Stimulated activated CD4-positive, alpha-beta T cell treated with anti-CD3 and anti-CD28 coated beads, Interleukin-4, amount 100 ng/mL, for 24 hours (primary cell): ENCODE measurements around the gene P2RY14.
A peak's percentile ranks its signal among the peaks of the same experiment; 100 is the strongest.

Source experiments
- DNase-seq: peaks from one replicate; pipeline ENCODE4 v3.0.0-alpha.2; 2020

The P2RY14 gene

DNA sequence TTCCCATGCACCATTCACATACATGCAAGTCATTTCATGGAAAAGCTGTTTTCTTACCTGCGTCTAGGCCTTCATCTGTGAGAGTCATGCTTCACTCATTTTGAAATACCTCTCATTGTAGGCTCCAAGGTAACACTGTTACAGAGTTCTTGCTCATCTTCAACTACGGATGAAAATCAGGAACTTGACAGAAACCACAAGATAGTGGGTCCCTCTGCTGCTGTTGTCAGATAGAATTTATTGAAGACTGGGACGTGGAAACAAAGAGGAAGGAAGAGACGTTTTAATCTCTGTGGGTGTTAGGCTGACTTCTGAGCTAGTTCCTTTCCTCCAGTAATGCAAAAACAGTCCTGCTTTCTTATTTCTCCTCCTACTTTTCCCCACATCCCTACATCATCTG lies at the start of gene P2RY14:
Gene P2RY14 (minus strand): TSS at position 313 of the 400 bp plus-strand sequence. CDS start 64,226 bp downstream, outside the sequence.
- no peak for DNase-seq

DNA sequence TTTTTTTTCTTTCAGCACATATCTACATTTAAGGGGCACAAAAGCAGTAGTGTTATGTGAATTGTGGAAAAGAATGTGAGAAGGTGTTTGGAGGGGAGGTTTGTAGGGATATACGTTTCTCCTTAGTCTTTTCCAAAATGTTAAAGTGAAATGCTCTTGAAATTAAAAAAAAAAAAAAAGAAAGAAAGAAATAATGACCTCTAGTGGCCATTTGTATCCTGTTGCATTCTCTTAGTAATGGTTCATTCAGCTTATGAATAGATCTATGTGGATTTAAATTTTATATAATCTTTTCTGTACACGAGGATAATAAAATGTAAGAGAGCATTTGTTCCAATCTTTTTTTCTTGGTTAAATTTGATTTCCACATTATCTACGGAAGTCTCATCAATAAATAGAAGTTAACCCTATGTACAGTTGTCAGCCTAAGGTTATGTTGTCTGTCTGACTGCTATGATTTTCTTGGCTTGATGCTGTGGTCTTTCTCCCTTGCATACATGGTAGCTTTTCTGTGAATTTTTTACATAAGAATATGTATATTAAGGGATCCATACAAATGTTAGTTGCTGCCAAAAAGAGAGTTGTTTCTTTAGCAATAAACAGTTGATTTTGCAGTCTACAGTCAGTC lies 49.3 kb upstream of the P2RY14 start:
- DNase-seq: no peak

DNA sequence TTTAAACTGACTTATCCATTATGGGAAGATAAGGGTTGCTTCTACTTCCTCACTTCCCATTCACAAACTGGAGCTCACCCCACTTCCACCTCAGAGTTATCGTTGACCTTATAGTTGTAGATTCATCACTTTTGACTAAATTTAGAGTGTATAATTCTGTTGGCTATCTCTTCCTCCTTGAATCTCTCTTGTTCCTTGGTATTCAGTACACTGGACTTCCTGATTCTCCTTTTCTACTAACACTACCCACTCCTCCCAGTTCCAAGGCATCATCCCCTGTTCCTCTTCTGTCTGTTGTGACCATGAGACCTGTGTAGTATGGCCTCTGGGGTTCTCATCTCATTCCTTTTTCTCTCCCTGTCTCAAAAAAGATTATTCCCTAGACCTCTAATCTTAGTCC lies 44.2 kb upstream of the P2RY14 start:
- no peak for DNase-seq

DNA sequence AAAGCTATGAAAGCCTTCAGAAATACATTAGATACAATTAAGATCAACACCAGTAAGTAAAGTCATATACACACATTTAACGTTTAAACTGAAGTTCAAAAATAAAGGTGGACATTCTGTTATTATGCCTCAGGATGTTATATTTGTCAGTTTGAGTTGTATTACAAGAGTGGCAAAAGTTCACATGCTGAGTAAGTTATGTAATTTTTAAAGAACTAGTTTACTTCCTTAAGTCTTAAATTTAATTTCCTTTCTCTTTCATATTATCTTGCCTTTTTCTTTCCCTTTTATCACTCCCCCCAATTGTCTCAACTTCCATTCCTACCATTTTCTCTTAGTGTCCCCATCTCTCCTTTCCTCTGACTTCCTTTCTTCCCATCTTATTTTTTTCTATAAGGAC lies 43.2 kb upstream of the P2RY14 start:
- DNase-seq: no peak

DNA sequence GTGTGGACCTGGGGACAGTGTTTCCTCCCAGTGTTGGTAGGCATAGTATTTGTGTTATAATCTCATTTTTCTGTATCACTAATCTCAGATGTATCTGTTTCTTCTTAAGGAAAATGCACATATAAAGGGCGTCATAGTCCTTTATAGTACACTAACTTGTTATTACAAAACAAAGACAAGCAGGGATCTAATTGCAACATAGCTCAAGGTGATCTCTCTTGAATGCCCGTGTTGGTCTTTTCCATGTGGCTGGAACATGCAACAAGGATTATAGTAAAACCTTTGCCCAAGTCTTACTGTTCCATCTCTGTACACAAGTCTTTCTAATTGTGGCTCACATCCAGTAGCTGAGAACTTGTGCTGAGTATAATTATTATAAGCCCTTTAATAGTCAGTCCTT lies 41.8 kb upstream of the P2RY14 start:
- no peak for DNase-seq

DNA sequence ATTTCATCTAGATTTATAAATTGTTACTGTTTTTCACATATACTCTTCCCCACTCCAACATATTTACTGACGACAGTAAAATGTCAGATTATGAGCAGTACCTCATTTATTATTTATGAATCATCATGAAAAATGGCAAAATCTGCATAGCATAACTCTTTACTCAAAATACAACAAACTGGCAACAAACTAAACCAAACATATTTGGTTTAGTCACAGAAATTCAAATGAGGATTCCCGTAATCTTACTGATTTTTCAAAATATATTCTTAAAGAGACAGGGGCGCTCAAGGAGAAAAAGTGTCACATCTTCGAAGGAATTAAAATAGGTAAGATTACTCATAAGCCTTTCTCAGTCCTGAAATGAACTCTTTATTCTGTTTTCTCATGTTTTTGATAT lies 41.3 kb upstream of the P2RY14 start:
- no peak for DNase-seq

DNA sequence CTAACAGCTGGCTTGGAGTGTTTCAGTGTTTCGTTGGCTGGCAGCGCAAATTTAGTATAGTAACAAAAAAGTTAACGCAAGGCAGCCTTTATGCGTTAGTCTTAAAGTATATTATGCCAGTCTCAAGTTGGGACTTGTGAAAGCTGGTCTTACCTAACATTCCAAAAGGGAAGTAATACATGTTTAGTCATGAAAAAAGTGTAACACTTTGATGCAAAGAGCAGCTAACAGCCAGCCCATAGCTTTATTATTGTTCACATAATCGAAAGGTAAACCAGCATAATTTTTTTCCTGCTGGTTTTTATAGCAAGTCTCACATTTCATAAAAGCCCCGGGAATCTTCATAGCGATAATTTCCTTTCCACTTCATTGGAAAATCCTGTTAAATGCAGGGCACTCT lies 40.6 kb upstream of the P2RY14 start:
- DNase-seq: no peak

DNA sequence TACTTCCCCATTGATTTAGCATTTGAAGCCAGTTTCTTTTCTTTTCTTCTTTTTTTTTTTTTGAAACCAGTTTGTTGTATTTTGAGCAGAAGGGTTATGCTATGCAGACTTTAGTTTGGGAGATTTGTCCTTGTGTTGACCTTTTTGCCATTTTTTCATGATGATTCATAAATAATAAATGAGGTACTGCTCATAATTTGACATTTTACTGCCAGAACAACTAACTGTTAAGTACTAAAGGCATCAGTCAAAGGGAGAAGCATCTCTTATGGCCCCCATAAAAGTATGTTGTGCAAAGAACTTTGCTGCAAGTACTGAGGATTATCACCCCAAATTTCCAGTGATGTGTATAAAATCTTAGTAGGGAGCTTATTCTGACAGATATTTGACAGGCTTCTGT lies 40.0 kb upstream of the P2RY14 start:
- DNase-seq: no peak

DNA sequence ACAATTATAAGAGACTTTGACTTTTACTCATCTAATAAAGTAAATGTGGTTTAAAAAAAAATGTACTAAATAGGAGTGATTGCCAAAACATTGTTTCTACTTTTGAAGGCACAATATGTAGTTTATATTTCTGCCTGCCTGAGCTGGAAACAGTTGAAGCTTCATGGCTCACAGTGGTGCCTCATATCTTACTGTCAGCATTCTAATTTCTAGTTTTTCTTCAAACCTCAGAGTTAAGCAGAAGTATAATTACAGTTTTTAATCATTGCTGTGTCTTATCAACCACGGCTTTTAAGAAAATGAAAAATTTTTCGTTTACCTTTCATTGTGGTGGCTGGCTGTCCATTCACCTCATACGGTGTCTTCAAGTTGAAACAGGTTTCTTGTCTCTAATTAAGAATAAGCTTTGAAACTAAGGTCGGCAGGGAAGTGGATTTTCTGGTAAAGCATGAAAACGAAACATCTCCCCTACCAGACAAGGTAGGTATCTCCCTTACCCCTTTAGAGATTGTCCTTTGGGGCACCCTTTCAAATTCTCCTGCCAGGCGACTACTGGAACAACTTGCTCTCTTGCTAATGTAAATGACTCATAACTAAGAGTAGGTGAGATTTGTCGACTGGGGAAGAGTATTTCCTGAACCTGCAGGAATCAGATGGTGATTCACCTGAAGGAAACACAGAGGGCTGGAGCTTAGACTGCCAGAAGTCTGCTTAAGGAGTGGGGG lies 38.1 kb upstream of the P2RY14 start, which contains the start of gene GPR87:
Gene GPR87 (minus strand): TSS at position 554 of the 725 bp plus-strand sequence. CDS start 16,720 bp downstream, outside the sequence.
- DNase-seq: peak; percentile 43

DNA sequence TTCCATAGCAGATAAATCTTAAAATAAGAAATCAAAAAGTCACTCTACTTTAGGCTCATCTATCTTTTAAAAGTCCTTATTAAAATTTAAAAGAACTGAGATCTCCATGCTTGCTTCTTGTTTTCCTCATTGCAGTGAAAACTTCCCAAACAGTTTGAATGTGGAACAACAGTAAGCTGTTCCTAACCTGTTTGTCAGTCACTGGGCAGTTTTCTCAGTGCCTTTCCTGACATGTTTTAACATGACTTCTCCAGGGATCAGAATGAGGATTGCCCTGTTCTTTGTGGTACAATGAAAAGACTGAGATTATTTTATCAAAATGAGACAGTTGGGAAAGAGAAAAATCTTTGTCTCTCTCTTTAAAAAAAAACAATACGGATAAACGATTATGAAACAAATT lies 37.5 kb upstream of the P2RY14 start:
- DNase-seq: no peak

DNA sequence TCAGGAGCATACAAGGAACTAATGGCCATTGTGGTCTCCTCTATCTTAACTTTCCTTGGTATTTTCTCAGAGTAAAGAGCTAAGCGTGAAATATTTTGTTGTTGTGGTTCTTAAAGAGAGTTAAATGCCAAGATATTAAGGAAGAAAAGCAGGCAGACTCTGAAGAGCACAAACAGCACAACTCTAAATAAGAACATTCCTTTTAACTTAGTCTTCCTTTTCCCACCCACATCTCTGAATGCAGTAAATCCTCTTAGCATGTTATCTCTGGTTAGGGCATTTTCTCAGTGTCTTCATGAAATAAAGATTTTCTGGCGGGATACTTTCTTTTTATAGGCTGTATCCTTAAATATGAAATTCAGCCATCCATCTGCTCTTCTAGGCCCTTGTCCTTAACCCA lies 36.8 kb upstream of the P2RY14 start:
- no peak for DNase-seq

DNA sequence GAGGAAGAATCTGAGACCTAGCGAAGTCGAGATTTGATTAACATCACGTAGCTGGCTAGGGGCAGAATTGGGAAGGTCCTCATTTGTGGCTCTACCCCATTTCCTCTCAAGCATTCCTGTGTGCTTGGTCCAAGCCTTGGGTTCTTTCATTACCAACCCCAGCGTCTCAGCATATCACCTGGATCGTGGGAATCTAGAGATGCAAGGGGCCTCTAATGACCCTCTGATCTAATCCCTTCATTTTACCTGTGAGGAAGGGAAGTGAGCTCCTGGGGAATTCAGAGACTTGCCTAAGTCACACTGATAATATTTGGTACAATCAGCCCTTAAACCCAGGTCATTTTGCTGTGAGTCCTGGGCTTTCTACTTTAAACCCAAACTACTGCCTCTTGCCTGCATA lies 36.3 kb upstream of the P2RY14 start:
- DNase-seq: no peak

DNA sequence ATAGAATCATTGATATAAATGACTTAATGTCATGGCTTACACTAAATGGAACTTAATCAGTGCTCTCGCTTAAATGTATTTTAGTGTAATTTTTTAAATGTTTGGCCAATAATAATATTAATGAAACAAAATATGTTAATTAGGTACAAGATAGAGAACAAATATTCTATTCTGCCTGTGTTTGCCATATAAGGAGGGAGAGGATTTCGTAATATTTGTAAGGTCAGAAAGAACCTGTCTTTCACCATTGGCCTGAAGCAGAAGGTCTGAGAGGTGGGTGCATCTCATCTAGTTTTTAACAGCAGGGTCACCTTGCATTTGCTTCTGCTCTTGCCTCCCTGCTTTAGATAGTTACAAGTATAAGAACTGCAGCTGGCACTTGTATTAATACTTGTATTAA lies 35.8 kb upstream of the P2RY14 start:
- no peak for DNase-seq

DNA sequence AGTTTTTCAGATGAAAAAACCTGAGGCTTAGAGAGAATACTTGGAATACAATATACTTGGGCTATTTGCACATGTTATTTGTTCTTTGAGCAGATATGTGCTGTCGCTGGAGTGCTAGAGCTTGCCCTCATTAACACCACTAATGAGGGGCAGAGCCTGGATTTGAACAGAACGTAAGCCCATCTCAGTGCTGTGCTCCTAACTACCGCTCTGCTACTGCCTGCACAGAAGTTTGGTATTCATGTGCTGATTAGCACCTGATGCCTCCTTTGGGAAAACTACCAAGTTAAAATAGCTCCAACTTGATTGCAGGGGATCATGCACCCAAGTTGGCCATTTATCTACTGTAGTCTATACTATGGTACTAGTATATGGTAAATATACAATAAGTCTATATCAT lies 34.6 kb upstream of the P2RY14 start:
- no peak for DNase-seq

DNA sequence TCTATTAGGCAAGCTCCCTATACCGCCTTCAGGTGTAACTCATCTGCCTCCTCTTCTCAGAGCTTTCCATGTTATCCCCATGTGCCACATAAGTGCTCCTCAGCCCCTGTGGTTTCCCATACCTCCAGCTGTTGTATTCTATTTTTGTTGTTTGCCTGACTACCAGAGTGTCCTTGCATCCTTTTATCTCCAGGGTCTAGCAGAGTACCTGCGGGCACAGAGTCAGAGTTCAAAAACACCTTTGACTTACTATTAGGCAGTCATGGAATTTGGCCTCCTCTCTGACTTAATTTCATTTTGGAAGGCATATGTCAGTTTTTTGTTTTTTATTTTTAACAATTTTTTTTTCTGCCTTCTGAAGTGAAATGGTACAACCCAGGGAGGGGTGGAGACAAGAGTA lies 31.2 kb upstream of the P2RY14 start:
- DNase-seq: no peak

DNA sequence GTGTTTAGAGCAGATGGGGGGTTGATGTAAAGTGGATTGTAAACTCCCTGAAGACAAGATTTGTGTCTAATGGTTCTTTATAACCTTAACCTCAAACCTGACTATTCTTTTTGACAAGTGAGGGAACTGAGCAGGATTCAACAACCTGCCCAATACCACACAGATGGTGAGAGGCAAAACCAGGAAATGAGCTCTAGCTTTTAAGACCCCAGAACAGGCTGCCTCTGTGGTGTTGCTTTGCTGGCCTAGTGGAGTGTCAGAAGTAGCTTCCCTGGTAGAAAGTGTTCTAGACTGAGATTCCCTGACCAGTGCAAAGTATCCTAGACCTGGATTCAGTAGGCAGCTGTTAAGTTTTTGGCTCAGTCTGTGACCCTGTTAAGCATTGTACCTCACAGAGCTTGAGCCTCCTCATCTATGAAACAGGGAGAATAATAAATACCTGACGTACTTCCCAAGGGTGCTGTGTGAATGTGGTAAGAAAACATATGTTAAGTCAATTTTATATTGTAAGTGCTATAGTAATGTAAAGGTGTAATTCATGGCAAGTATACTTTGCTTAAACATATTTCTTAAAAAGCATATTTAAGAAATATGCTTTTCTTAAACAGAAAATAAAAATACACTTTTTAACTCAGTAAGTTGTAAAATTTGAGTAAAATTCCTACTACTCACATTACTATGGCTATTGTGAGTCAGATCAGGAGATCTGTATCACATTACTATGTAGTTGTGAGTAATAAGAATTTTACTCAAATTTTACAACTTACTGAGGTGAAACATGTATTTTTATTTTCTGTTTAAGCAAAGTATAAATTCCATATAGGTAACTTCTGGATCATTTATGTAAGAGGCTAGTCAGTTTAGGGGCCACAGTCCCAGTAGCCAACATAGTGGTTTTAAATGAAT lies 29.5 kb upstream of the P2RY14 start:
- DNase-seq: no peak

DNA sequence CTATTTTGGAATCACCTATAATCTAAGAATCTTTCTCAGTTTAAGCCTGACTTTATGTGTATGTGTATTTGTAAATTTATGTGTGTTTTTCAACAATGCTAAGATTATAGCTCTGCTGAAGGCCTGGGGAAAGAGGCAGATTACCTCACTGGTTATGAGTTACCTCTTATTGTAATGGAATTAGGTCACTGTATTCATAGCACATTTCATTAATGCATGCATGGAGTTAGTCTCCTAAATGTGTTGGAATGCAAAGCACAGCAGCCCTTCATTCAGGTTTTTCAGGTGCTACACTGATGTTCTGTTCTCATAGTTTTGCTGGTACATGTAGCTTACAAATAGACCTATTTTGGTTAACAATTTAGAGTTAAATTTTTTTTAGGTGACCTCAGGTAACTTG lies 28.8 kb upstream of the P2RY14 start:
- no peak for DNase-seq

DNA sequence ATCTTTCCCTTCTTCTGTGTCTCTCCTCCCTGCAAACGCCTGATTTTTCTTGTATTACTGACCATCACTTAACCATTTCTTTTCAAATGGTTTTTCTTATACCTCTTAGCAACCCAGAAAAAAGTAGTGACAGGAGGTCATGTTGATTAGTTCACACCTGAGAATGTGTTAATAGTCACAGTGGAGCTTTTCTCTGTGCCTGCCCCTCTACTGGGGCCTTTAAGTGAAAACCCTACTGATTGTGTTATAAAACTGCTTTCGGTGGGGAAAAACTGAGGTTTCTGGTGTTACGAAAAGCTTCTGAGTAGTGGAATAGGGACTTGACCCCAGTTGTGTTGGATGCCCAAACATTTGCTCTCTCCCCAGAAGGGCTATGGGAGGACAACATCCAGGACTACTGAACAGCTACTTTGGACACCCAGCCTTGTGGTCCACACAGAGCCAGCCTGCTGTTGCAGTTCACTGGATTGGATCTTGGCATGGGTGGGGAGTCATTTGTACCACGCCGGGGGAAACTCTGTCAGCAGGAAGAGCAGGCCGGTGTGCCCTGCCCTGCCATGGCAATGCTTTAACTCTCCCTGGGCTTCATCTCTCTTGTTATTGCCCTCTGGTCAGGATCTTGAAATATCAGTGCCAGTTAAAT lies 27.9 kb upstream of the P2RY14 start:
- no peak for DNase-seq

DNA sequence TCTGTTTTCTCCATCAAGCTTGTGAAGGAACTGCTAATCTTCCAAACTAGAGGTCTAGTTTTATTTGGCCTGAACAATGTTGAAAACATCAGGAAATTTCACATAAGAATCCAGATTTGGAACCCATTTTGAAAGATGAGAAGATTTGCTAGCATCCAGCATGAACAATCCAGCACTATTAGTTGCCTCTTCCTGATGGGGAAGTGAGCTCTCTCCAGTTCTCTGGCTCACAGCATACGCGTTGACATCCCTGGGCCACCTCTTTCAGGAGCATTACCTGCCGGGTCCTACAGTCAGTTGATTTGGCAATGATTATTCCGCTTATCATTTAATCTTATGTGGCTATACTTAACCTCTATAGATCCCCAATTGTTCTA lies 27.4 kb upstream of the P2RY14 start:
- DNase-seq: no peak

DNA sequence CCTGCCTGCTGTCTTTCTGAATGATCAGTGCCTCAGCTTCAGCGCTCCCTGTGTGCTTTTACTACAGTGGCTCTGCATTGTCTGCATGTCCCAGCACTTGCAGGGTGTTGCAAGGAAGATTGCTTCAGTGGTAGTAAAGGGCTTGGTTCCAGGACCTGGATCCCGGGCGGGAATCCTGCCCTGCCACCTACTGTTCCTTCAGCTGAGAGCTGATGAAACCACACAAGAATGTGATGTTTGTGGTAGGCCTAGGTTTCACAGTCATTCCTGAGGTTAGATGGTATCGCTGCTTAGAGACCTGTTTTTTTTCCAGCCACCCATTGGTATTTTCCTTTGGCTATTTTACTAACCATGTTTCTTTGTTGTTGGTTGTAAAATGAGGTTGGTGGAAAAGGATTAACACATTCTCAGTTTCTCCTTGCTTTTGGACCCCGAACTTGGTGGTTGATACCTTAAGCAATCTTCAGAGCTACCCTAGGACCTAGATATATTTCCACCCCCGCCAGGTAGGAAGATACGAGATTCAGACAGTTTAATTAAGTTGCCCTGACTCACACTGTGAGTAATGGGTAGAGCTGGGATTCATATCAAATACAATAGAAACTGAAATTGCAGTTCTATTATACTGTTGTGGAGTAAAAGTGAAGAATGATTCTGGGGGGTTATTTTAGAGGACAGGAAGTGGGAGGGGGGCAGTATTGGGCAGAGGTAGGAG lies 26.9 kb upstream of the P2RY14 start:
- peak; percentile 55 for DNase-seq

DNA sequence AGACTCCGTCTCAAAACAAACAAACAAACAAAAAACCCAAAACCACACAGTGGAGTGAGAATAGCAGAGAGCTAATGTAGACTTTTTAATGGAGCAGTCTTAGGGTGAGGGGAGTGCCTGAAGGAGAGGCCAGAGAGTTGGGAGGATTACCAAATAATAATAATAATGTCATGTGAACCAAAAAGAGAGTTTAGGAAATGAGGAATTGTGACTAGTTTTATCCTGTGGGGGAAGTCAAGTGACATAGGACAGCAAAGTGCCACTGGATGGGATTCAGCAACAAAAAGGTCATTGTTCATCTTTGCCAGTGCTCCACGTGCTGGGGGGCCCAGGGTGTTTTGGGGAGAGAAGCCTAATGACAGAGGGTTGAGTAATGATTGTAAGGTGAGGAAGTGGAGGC lies 25.4 kb upstream of the P2RY14 start:
- DNase-seq: no peak

DNA sequence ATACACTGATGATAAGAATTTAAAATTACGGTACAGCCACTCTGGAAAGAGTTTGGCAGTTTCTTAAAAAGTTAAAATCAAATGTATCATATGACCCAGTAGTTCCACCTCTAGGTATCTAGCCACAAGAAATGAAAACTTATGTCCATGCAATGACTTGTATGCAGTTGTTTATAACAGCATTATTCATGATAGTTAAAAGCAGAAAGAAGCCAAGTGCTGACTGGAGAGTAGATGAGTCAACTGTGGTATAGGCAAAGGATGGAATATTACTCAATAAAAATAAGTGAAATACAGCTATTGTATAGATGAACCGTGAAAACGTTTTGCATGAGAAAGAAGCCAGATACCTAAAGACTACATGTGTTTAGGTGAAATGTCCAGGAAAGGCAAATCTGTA lies 23.4 kb upstream of the P2RY14 start:
- no peak for DNase-seq

DNA sequence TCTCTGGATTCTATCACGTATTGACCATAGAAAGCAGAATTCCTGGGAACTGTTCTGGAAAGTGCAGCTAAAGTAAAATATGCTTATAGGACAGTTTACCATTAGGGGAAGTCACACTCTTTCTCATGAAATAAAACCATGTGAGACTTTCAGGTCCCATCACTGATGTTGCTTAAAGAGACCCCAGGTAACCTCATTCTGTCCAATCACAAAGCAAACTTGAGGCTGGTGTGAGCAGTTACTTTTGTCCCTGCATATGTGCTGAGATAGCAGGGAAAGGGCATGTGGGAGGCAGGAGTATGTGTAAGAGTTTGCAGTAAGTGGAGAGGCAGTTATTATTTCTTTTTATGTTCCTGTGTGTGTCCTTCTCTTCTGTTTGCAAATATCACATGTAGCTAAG lies 22.2 kb upstream of the P2RY14 start:
- no peak for DNase-seq
